GM15510 (cell line): Measurements from ENCODE around the gene SBNO1.

Experiments used
- POLR2A ChIP-seq: IDR thresholded peaks from 3 replicates; pipeline ENCODE4 v1.6.1; 2011; ENCODE audit warnings: borderline replicate concordance; ENCODE audit not compliant: insufficient read length; ENCODE audit errors: extremely low read depth

SBNO1 gene

DNA sequence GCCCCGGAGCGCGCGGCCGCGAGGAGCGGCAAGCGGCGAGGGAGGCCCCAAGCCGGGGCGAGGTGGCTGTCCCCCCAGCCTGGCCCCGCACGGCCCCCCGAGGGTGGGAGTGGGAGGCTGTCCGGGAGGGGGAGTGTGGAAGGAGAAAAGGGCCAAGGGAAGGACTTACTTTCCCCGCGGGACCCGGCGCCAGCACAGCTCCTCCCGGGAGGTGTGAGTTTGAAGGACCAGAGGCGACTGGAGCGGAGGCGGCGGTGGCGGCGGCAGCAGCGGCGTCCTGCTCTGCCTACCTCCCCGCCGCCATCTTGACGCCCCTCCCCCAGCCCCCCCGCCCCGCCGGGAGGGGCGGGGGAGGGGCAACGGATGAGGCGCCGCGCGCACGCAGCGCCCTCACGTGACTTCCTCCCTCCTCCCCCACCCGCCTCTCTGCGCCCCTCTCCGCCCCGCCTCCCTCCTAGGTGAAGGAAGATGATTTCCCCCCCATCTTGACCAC, at the start of gene SBNO1:
Gene SBNO1, minus strand, starts transcription at position 316 of the 493 bp plus-strand sequence. CDS start 14,406 bp downstream, outside the sequence.
- TF ChIP-seq POLR2A, result peak; percentile 81

DNA sequence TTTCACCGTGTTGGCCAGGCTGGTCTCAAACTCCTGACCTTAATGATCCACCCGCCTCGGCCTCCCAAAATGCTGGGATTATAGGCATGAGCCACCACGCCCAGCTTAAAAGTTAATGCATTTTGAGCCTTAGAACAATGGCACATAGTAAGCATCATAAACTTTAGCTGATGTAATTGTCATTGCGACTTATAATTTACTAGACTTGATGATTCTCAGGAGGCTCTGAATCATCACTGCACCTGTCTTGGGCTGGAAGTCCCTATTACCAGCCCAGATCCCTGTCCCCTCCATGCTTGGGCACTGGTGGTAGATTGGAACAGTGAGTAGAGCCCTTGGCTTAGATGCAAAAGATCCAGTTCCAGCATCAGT, 45.4 kb upstream of the SBNO1 start:
- no peak for TF ChIP-seq POLR2A

DNA sequence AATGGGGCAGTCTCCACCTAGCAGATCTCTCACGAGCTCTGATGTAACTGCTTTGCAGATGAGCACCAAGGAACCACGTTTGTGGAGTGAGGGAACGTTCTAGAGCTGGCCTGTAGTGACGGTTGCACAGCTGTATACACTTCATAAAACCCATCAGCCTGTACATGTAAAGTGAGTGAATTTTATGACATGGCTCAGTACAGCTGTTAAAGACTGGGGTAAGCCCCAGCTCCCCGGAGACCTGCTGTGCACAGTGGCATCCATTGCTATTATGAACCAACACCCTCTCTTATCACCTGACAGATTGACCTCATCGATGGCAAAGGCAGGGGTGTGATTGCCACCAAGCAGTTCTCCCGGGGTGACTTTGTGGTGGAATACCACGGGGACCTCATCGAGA, 39.9 kb upstream of the SBNO1 start:
- TF ChIP-seq POLR2A, result no peak

DNA sequence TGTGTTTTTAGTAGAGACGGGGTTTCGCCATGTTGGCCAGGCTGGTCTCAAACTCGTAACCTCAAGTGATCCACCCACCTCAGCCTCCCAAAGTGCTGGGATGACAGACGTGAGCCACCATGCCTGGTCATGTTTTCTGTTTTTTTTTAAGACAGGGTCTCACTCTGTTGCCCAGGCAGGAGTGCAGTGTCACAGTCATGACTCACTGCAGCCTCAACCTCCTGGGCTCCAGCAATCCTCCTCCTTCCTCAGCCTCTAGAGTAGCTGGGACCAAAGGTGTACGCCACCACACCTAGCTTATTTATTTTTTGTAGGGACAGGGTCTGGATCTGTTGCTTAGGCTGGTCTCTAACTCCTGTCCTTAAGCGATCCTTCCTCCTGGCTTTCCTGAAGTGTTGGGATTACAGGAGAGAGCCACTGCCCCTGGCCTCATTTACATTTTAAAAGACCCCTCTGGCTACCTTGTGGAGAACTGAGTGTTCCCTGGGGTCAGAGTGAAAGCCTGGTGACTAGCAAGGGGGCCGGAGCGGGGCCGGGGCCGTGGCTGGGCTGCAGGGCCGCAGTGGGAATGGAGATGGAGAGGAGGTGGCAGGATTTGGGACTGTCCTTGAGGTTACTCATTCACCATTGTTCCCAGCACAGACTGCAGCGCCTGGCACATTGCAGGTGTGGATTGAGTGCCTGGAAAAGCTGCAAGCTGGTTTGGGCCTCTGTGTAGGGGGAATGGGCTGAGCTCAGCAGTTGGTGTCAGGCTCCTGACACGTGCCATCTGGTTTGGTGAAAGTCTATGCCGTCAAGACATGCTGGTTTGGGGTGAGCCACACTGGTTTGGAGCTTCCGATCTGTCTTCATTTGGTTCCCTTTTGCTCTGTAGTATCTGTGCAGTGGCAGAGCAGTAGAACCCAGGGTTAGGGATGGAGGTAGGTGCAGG, 37.4 kb upstream of the SBNO1 start:
- no peak for TF ChIP-seq POLR2A

DNA sequence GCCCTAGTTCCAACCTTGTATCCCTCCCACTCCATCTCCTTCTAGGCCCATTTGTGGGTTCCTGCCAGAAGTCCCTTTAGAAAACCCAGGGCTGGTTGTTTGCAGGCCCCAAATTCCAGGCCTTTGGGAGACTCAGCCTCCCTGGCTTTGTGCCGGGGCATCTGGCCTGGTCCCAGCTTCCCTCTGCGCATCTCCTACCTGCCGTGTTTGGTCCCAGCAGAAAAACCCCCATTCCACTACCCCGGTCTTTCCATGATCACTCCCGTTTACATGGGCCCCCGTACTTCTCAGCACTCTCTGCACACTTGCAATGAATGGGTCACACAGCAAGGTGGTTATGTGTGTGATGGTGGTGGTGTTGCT, 34.6 kb upstream of the SBNO1 start:
- no peak for TF ChIP-seq POLR2A

DNA sequence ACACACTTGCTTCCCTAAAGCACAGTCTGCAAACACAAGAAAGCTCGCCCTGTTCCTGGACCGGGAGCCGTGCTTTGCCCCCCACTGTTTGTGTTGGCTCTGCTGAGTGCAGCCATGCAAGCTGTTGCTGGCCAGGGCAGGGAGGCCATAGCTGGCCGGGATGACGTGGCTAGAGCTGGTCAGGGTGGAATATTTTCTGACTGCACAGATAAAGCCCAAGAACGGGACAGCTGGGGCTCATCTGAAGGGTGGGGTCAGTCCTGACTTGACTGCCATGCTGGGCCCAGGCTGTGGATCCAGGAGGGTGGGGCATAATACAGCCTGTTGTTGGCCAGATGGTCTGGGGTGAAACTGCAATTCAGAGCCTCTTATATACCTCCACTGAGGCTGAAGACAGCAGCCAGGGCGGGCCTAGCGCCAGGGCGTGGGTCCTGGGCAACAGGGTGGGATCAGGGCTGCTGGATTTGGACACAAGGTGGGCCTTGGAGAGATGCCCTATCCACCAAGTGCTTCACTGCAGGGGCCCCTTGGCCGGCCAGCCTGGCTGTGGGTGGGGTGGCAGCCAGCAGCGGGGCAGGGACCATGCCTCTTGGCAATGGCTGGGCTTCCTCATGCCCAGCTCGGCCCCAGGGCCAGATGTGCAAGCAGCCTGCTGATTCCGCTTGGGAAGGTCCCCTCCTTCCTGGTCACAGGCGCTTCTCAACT, 34.1 kb upstream of the SBNO1 start:
- TF ChIP-seq POLR2A, result no peak

DNA sequence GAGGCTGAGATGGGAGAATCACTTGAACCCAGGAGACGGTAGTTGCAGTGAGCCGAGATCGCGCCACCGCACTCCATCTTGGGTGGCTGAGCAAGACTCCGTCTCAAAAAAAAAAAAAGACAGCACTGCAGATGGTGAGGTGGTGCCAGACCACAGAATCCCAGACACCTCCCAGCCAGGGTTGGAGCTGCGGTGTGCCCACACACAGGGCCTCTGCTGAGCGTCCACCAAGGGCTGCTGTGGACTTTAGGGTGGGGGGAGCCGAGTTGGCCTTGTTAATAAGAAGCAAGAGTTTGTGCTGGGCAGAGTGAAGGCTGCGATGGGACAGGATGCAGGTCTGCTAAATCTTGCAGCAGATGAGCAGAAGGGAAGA, 33.5 kb upstream of the SBNO1 start:
- TF ChIP-seq POLR2A, result no peak

DNA sequence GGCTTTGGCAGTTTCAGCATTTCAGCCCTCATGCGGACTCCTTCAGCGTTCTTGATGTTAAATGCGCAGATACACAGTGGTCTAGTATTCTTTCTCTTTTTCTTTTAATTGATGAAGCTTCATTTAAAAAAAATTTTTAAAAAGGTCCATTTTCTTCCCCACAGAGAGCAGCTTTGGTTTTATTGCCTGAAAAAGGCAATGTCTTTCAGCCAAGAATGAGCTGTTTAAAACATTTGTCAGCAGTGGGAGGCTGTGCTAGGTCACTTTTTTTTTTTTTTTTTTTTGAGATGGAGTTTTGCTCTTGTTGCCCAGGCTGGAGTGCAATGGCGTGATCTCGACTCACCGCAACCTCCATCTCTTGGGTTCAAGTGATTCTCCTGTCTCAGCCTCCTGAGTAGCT, 32.8 kb upstream of the SBNO1 start:
- TF ChIP-seq POLR2A, result no peak

DNA sequence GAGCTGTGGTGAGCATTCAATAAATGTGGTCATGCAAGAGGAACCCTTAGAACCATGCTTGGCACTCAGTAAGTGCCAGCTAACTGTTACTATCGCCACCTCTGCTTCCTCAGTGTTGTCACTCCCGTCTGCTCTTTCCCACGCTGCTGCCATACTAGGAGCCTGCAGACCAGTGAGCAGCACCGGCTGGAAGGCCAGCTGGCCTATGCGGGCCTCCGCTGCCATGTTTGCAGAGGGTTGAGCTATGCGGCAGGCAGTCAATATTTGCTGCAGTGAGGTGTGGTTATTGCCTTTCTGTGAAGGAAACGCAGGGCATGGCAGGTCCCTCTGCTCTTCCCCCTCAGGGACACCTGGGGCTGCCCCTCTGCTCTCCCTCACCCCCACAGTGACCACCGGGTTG, 32.3 kb upstream of the SBNO1 start:
- TF ChIP-seq POLR2A, result no peak

DNA sequence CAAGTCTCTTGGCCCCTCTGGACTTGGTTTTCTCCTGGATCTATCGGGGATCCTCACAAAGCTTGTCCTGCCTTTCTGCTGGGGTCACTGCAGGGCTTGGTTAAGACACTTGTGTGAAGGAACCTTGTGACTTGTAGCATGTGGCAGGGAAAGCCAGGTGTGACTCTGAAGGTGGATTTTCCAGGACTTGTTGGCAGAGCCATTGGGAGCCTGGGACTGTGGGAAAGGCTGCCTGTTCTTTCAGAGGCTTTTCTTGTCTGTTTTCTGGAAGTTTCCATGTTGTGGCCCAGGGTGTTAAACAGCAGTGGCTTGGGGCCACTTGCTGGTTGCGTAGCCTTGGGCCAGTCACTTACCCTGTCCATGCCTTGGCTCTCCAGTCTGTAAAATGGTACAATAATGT, 31.9 kb upstream of the SBNO1 start:
- TF ChIP-seq POLR2A, result no peak

DNA sequence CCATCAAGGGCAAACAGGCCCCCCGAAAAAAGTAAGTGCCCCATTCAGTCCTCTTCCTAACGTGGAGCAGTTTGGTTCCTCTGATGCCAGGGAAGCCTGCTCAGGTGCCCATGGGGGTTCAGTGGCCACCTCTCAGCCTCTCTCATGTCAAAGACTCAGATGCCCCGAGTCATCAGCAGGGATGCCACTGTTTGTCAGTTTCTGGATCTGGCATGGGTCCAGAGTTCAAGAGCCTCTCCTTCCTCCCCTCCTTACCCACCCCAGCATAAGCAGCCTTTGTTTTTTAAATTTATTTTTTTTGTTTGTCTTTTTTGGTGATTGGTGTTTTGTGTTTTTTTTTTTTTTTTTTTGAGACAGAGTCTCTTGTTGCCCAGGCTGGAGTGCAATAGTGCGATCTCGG, 30.6 kb upstream of the SBNO1 start:
- no peak for TF ChIP-seq POLR2A

DNA sequence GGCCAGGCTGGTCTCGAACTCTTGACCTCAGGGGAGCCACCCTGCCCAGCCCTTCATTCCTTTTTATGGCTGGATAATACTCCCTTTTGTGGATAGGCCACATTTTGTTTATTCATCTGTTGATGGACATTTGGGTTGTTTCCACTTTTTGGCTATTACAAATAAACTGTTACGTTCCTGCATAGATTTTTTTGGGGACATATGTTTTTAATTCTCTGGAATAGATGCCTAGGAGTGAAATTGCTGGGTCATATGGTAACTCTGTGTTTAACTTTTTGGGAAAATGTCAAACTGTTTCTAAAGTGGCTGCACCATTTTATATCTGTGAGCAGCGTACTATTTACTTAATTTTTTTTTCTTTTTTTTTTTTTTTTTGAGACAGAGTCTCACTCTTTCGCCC, 29.1 kb upstream of the SBNO1 start:
- no peak for TF ChIP-seq POLR2A

DNA sequence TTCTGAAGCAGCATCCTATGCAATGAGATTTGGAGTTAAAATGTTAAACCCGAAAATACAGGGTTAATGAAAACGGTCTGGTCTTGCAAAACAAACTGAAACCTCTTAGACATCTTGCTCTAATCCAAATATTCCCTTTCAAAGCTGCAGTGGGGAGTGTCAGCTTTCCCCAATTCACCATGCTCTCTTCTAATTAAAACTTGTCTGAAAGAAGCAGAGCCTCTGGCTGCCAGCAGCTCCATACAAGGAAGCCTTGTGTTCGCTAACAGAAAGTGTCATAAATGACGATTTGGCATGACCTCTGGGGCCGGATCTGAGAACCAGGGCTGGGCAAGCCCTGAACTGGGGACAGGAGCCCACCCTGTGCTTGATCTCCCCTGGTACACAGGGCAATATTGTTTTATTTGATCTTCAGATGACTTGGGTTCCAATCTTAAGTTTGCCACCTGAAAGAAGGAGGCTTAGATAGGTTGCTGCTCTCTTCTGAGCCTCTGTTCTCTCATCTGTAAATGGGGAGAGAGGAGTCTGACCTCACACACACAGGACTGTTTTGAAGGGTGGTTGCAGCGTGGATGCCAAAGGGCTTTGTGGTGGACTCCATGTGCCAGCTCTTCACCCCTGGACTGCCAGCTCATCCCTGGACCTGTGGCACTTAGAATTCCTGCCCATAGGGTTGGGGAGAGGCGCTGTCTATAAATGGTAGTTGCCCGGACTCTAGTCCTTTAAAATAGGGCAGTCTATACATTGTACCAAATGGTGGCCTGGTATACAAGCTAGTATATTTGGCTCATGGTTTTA, 27.1 kb upstream of the SBNO1 start:
- TF ChIP-seq POLR2A, result no peak

DNA sequence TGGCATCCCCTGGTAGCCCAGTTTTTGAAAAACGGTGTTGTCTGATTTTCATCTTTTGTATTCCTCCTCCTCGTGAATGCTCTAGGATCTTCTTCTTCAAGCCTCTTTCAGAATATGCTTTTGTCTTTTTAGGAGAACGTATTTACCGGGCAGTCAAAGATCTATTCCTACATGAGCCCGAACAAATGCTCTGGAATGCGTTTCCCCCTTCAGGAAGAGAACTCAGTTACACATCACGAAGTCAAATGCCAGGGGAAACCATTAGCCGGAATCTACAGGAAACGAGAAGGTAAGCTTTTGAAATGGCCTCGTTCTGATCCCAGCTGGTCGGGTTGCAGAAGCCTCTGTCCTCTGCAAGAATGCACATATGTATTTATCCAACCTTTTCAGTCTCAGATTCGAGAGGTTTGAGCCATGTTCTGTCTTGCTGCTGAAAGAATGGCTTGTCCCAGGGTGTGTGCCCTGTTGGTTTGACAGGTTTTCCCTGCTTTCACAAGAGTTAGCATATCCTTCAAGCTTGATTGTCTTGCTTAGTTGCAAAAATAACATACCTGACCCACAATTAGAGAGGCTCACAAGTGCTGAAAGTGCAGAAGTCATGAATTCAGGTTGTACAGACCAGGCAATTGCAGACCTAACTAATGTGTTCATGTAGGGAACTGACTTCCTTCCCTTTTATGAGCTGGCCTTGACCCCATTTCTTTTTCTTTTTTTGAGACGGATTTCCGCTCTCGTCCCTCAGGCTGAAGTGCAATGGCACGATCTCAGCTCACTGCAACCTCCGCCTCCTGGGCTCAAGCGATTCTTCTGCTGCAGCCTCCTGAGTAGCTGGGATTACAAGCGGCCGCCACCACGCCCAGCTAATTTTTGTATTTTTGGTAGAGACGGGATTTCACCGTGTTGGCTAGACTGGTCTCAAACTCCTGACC, 26.1 kb upstream of the SBNO1 start:
- TF ChIP-seq POLR2A, result no peak
